A549 (cell line): ENCODE measurements around the gene ALDH5A1. TPM values are rescaled to one million over a fixed set of nuclear protein-coding genes. Genes with fewer than 3 reads are reported as not detected.

Source experiments
- ATAC-seq, 2 experiments: fragments of 200-7000 bp in 1 of 2; fragments of >200 bp in 1 of 2; cut with Nextera tagmentation in 1 of 2; cut with Tn5 transposase in 1 of 2; 3 replicates each; pipeline versions ENCODE4 v1.8.0 to v1.9.1; 2018 to 2020; ENCODE audit warnings: mild to moderate bottlenecking in 1 of 2, moderate library complexity in 1 of 2
- CTCF ChIA-PET: fragments of 300-600 bp; sonication (Branson Sonifier 250); formaldehyde crosslinking; extraction: SDS; loops from one replicate; lab custom pipeline; 2021; ENCODE audit warnings: antibody characterized with exemption, inconsistent platforms; lab: Yijun Ruan, JAX
- POLR2A ChIA-PET: fragments of 350-600 bp; formaldehyde crosslinking; extraction: SDS; loops from one replicate; lab custom pipeline; 2021; ENCODE audit warnings: antibody characterized with exemption, inconsistent platforms; lab: Yijun Ruan, JAX
- DNase-seq, 2 experiments: peaks; one replicate each; pipeline versions ENCODE4 v3.0.0 to v3.0.0-alpha.2; 2011 to 2016; ENCODE audit warnings: low read depth in 1 of 2, low spot score in 1 of 2
- FAIRE-seq: peaks from 2 replicates; lab custom pipeline; 2011; peaks lifted over from hg19 to GRCh38; lab: Jason Lieb, UNC
- H3K27ac ChIP-seq, 2 experiments: fragments of >200 bp; sonication (Bioruptor Twin); formaldehyde crosslinking; 3 replicates each; pipeline ENCODE4 v1.5.1; 2016 to 2017
- H3K4me1 ChIP-seq: fragments of >200 bp; sonication (Bioruptor Twin); formaldehyde crosslinking; 3 replicates; pipeline ENCODE4 v1.6.1; 2016
- H3K4me2 ChIP-seq: fragments of >200 bp; sonication (Bioruptor Twin); formaldehyde crosslinking; 3 replicates; pipeline ENCODE4 v1.6.1; 2016
- H3K4me3 ChIP-seq: fragments of >200 bp; sonication (Bioruptor Twin); formaldehyde crosslinking; 3 replicates; pipeline ENCODE4 v1.5.1; 2016
- H3K9me3 ChIP-seq: fragments of >200 bp; sonication (Bioruptor Twin); formaldehyde crosslinking; 3 replicates; pipeline ENCODE4 v1.6.1; 2016
- CHD2 ChIP-seq: fragments of 150-350 bp; IDR thresholded peaks from 2 replicates; pipeline ENCODE4 v1.6.1; 2014; ENCODE audit warnings: low read length; ENCODE audit not compliant: partially characterized antibody
- CHD4 ChIP-seq: fragments of 200-600 bp; sonication (generic); IDR thresholded peaks from 2 replicates; pipeline ENCODE4 v1.6.1; 2016; ENCODE audit warnings: antibody characterized with exemption, mild to moderate bottlenecking, borderline replicate concordance
- ELK1 ChIP-seq: fragments of 150-350 bp; IDR thresholded peaks from 2 replicates; pipeline ENCODE4 v1.6.1; 2014; ENCODE audit warnings: low read depth, mild to moderate bottlenecking, low read length
- FOSL2 ChIP-seq, 2 experiments: fragments of 450-650 bp in 1 of 2; fragments of >200 bp in 1 of 2; sonication (Bioruptor Twin) in 1 of 2; formaldehyde crosslinking; IDR thresholded peaks; 2 replicates each; pipeline versions ENCODE4 v1.5.0 to v1.6.1; 2016 to 2020; ENCODE audit warnings: mild to moderate bottlenecking in 1 of 2, moderate library complexity in 1 of 2
- HEYL ChIP-seq: fragments of 250-450 bp; sonication (Bioruptor Pico); IDR thresholded peaks from 2 replicates; pipeline ENCODE4 v1.8.0; 2021; ENCODE audit warnings: mild to moderate bottlenecking, moderate library complexity
- HMGXB4 ChIP-seq: fragments of 250-450 bp; sonication (Bioruptor Pico); IDR thresholded peaks from 2 replicates; pipeline ENCODE4 v1.5.0; 2021; ENCODE audit warnings: mild to moderate bottlenecking, moderate library complexity, borderline replicate concordance
- HOXA7 ChIP-seq: fragments of 250-450 bp; sonication (Bioruptor Pico); IDR thresholded peaks from 2 replicates; pipeline ENCODE4 v1.5.0; 2020; ENCODE audit warnings: mild to moderate bottlenecking, moderate library complexity
- HOXB13 ChIP-seq: fragments of 250-450 bp; sonication (Bioruptor Pico); IDR thresholded peaks from 2 replicates; pipeline ENCODE4 v1.5.0; 2020; ENCODE audit warnings: low read depth, mild to moderate bottlenecking, moderate library complexity
- JUN ChIP-seq, 2 experiments: fragments of >200 bp; sonication (Bioruptor Twin); formaldehyde crosslinking; IDR thresholded peaks; 2 replicates in 1 of 2; 3 replicates in 1 of 2; pipeline ENCODE4 v1.6.1; 2016 to 2017
- KDM1A ChIP-seq: fragments of 200-600 bp; sonication (generic); IDR thresholded peaks from 2 replicates; pipeline ENCODE4 v1.6.1; 2016; ENCODE audit warnings: low read depth, mild to moderate bottlenecking
- MAFK ChIP-seq: fragments of 450-650 bp; IDR thresholded peaks from 2 replicates; pipeline ENCODE4 v1.6.1; 2014; ENCODE audit not compliant: partially characterized antibody
- MAZ ChIP-seq: fragments of 150-350 bp; IDR thresholded peaks from 2 replicates; pipeline ENCODE4 v1.6.1; 2014; ENCODE audit warnings: antibody characterized with exemption, low read depth, low read length, borderline replicate concordance
- MYC ChIP-seq: IDR thresholded peaks from 2 replicates; pipeline ENCODE4 v1.6.1; 2012; ENCODE audit warnings: mild to moderate bottlenecking, inconsistent platforms, low read length, improper control_type of control experiment, borderline replicate concordance
- POLR2AphosphoS2 ChIP-seq: conservative IDR thresholded peaks from 2 replicates; pipeline ENCODE4 v1.6.1; 2012; ENCODE audit warnings: low read length, improper control_type of control experiment, inconsistent platforms
- RARB ChIP-seq: fragments of 250-450 bp; sonication (Bioruptor Pico); IDR thresholded peaks from 2 replicates; pipeline ENCODE4 v1.8.0; 2021; ENCODE audit warnings: mild to moderate bottlenecking, moderate library complexity
- SMC3 ChIP-seq: fragments of >200 bp; sonication (Bioruptor Twin); formaldehyde crosslinking; IDR thresholded peaks from 3 replicates; pipeline ENCODE4 v1.6.1; 2018; ENCODE audit warnings: inconsistent platforms
- TFCP2L1 ChIP-seq: fragments of 250-450 bp; sonication (Bioruptor Pico); IDR thresholded peaks from 2 replicates; pipeline ENCODE4 v1.5.0; 2021; ENCODE audit warnings: mild to moderate bottlenecking
- ZSCAN20 ChIP-seq: fragments of 250-450 bp; sonication (Bioruptor Pico); IDR thresholded peaks from 2 replicates; pipeline ENCODE4 v1.8.0; 2022; ENCODE audit warnings: mild to moderate bottlenecking, moderate library complexity
- WGBS: methylation state at CpG from one replicate; pipeline ENCODE4 v1.1.6; 2017; ENCODE audit errors: missing lambda C conversion rate; 5-methylcytosine and 5-hydroxymethylcytosine counted together
- polyA plus RNA-seq, 4 experiments: library from polyadenylated mRNA; depleted of rRNA in 3 of 4; stranded (reverse); fragments of >200 nt; fragmentation: RNase III in 1 of 4; extraction: RNeasy Plus Mini Kit Qiagen cat#74134 plus additional on column Dnase treatment in 1 of 4; gene quantifications; 2 replicates in 3 of 4; 3 replicates in 1 of 4; pipeline ENCODE4 v1.2.3, GENCODE V29; 2011 to 2017
- TF ChIP-seq, protein P1 (sequence below): fragments of 200-600 bp; sonication (generic); IDR thresholded peaks from 2 replicates; pipeline ENCODE4 v1.6.1; 2016; ENCODE audit warnings: antibody characterized with exemption, mild to moderate bottlenecking, moderate library complexity
- TF ChIP-seq, protein P2 (sequence below): fragments of >200 bp; sonication (Bioruptor Twin); formaldehyde crosslinking; IDR thresholded peaks from 3 replicates; pipeline ENCODE4 v1.6.1; 2016

Gene ALDH5A1
- polyA plus RNA-seq, 2 of the 4 experiments (the other 2 are of a cell fraction) = 6.9 to 10.9 TPM

DNA sequence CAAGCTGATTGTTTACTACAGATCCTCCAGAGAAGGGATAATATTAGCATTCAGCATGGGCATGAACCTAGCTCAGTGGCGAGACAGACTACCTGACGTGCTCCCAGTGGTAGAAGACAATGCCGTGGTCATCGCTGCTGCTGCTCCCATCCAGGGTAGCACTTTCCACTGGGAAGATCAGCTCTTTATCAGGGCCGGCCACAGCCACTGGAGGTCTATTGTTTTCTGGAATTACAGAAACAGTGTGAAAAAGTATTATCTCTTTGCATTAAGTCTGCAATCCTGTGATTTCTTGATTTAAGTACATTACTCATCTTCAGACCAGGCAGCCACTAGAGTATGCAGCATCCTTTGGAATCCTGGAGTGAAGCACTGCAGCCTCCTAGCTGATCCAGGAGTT, 75.0 kb downstream of the ALDH5A1 start:
- CTCF ChIA-PET = interaction anchor here (1.7 kb wide), 1 partner anchor 11 kb away, joined by 11 read pairs; no protein-coding TSS in a partner anchor
- no peak for FAIRE-seq
- Histone ChIP-seq H3K4me1 (no peaks in the 10 kb centered on the region), H3K27ac (no peak overlapping the region), H3K4me3 (no peak overlapping the region), H3K4me2 (no peak overlapping the region), H3K9me3 (no peaks in the 10 kb centered on the region)
- TF ChIP-seq, protein P1, sequence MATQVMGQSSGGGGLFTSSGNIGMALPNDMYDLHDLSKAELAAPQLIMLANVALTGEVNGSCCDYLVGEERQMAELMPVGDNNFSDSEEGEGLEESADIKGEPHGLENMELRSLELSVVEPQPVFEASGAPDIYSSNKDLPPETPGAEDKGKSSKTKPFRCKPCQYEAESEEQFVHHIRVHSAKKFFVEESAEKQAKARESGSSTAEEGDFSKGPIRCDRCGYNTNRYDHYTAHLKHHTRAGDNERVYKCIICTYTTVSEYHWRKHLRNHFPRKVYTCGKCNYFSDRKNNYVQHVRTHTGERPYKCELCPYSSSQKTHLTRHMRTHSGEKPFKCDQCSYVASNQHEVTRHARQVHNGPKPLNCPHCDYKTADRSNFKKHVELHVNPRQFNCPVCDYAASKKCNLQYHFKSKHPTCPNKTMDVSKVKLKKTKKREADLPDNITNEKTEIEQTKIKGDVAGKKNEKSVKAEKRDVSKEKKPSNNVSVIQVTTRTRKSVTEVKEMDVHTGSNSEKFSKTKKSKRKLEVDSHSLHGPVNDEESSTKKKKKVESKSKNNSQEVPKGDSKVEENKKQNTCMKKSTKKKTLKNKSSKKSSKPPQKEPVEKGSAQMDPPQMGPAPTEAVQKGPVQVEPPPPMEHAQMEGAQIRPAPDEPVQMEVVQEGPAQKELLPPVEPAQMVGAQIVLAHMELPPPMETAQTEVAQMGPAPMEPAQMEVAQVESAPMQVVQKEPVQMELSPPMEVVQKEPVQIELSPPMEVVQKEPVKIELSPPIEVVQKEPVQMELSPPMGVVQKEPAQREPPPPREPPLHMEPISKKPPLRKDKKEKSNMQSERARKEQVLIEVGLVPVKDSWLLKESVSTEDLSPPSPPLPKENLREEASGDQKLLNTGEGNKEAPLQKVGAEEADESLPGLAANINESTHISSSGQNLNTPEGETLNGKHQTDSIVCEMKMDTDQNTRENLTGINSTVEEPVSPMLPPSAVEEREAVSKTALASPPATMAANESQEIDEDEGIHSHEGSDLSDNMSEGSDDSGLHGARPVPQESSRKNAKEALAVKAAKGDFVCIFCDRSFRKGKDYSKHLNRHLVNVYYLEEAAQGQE = no peak
- TF ChIP-seq SMC3 = no peak
- TF ChIP-seq, protein P2, sequence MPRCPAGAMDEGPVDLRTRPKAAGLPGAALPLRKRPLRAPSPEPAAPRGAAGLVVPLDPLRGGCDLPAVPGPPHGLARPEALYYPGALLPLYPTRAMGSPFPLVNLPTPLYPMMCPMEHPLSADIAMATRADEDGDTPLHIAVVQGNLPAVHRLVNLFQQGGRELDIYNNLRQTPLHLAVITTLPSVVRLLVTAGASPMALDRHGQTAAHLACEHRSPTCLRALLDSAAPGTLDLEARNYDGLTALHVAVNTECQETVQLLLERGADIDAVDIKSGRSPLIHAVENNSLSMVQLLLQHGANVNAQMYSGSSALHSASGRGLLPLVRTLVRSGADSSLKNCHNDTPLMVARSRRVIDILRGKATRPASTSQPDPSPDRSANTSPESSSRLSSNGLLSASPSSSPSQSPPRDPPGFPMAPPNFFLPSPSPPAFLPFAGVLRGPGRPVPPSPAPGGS = no peak
- TF ChIP-seq JUN (IDR thresholded peaks at IDR 0.05) = no peak
- no peak for TF ChIP-seq CHD4
- TF ChIP-seq FOSL2 (IDR thresholded peaks at IDR 0.05) = no peak
- TF ChIP-seq FOSL2 (CRISPR knock-in tag; IDR thresholded peaks at IDR 0.05) = no peak
- TF ChIP-seq HOXB13 (CRISPR knock-in tag) = no peak
- no peak for TF ChIP-seq RARB (CRISPR knock-in tag)
- no peak for TF ChIP-seq MYC
- TF ChIP-seq MAZ = no peak
- no peak for TF ChIP-seq KDM1A
- no peak for TF ChIP-seq CHD2
- TF ChIP-seq HEYL (CRISPR knock-in tag) = no peak
- POLR2A ChIA-PET = no interaction called here
- 100% methylated on average over 5 of the region's 5 CpGs for WGBS
- ATAC-seq = no peak
- no peak for DNase-seq

DNA sequence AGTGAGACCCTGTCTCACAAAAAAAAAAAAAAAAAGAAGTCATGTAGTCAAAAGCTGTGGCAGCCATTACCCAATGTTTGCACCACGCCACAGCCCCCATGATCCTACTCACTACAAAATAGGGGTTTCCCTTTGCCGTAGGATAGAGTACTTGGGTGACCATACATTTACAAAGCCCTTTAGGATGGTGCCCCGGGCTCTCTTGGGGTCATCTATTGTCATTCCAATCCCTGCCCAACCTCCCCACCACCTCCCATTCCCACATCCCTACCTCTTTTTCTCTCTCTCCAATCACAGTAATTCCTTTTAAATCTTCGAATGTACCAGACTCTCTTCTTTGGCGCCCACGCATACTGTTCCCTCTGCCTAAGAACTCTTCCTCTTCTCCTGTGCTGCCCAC, 76.6 kb downstream of the ALDH5A1 start:
- ATAC-seq = no peak
- Histone ChIP-seq H3K9me3 (no peaks in the 10 kb centered on the region), H3K4me2 (no peak overlapping the region), H3K4me3 (no peak overlapping the region), H3K4me1 (no peaks in the 10 kb centered on the region), H3K27ac (no peak overlapping the region)
- FAIRE-seq = no peak
- POLR2A ChIA-PET = no interaction called here
- TF ChIP-seq HMGXB4 = no peak
- no peak for TF ChIP-seq HOXA7
- TF ChIP-seq ELK1 = no peak
- no peak for TF ChIP-seq TFCP2L1 (CRISPR knock-in tag)
- no peak for TF ChIP-seq MAZ
- TF ChIP-seq MAFK = no peak
- TF ChIP-seq POLR2AphosphoS2 = no peak
- TF ChIP-seq ZSCAN20 (CRISPR knock-in tag) = no peak
- TF ChIP-seq JUN (IDR thresholded peaks at IDR 0.05) = no peak
- 84% methylated on average over 6 of the region's 6 CpGs for WGBS
- no peak for DNase-seq
- CTCF ChIA-PET = interaction anchor here (3.3 kb wide), 1 partner anchor 10 kb away, joined by 18 read pairs; no protein-coding TSS in a partner anchor
